Left ventricle myocardium inferior (tissue), 1 donor: ENCODE results near the gene KCND3. TPM values are rescaled to one million over a fixed set of nuclear protein-coding genes. Genes with fewer than 3 reads are reported as not detected.

Experiments
- DNase-seq: peaks from one replicate; pipeline ENCODE4 v3.0.0-alpha.2; 2020
- H3K27ac ChIP-seq: fragments of 200-600 bp; replicated peaks from 2 replicates; pipeline ENCODE4 v1.8.0; 2021
- H3K27me3 ChIP-seq: fragments of 200-600 bp; 2 replicates; pipeline ENCODE4 v1.8.0; 2021; ENCODE audit warnings: low read depth
- H3K36me3 ChIP-seq: fragments of 200-600 bp; 2 replicates; pipeline ENCODE4 v1.8.0; 2021
- H3K4me1 ChIP-seq: fragments of 200-600 bp; 2 replicates; pipeline ENCODE4 v1.8.0; 2021
- H3K4me3 ChIP-seq: fragments of 200-600 bp; 2 replicates; pipeline ENCODE4 v1.8.0; 2021; ENCODE audit warnings: mild to moderate bottlenecking, moderate library complexity
- H3K9me3 ChIP-seq: fragments of 200-600 bp; replicated peaks from 2 replicates; pipeline ENCODE4 v1.8.0; 2021
- intact Hi-C: fragments of 100-400 bp; cut with micrococcal nuclease; formaldehyde crosslinking; loops from one replicate; pipeline ENCODE4 v1.11.0; 2022
- total RNA-seq: library from RNA; stranded (reverse); fragmentation: NEBNext Ultra II Directional; extraction: Animal tissue kit (Norgen Biotek cat#: 25700); gene quantifications from one replicate; pipeline ENCODE4 v1.2.1, GENCODE V29; 2021
- TF ChIP-seq, protein P1 (sequence below): fragments of 200-600 bp; IDR thresholded peaks from 2 replicates; pipeline ENCODE4 v1.8.0; 2021; ENCODE audit warnings: antibody characterized with exemption, mild to moderate bottlenecking, borderline replicate concordance
- donor health status: DM: no; HTN: yes; CAD: no; lungs with severe emphysema.

Gene KCND3
- total RNA-seq, 1 donor from 2014 or later = 19.2 TPM

DNA sequence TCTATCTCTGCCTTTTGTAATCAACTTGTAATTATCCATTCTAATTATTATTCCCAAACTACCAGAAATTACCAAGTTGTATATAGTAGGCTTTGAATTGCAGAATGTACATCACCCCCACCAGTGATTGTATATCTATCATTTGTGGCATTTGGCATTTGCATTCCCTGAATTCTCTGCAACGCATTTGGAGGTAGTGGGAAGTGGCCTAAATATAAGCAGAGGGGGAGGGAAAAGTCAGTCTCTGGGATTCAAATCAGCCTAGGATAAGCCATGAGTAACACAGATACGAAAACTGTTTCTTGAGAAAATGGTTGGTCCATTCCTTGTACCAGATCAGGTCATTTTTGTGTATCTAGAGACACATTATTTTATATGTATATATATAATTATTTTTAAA, 213.1 kb downstream of the KCND3 start:
- H3K27me3 ChIP-seq = no peaks in the 10 kb centered on the region
- intact Hi-C loops = no loop called here
- peaks cover 8% of the 10 kb centered on the region for H3K4me1 ChIP-seq
- H3K27ac ChIP-seq = no peak overlapping the region
- H3K4me3 ChIP-seq = no peak overlapping the region
- TF ChIP-seq, protein P1, sequence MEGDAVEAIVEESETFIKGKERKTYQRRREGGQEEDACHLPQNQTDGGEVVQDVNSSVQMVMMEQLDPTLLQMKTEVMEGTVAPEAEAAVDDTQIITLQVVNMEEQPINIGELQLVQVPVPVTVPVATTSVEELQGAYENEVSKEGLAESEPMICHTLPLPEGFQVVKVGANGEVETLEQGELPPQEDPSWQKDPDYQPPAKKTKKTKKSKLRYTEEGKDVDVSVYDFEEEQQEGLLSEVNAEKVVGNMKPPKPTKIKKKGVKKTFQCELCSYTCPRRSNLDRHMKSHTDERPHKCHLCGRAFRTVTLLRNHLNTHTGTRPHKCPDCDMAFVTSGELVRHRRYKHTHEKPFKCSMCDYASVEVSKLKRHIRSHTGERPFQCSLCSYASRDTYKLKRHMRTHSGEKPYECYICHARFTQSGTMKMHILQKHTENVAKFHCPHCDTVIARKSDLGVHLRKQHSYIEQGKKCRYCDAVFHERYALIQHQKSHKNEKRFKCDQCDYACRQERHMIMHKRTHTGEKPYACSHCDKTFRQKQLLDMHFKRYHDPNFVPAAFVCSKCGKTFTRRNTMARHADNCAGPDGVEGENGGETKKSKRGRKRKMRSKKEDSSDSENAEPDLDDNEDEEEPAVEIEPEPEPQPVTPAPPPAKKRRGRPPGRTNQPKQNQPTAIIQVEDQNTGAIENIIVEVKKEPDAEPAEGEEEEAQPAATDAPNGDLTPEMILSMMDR = no peak
- H3K36me3 ChIP-seq = peaks cover 20% of the 10 kb centered on the region
- no peak for DNase-seq
- H3K9me3 ChIP-seq = no peaks in the 10 kb centered on the region

DNA sequence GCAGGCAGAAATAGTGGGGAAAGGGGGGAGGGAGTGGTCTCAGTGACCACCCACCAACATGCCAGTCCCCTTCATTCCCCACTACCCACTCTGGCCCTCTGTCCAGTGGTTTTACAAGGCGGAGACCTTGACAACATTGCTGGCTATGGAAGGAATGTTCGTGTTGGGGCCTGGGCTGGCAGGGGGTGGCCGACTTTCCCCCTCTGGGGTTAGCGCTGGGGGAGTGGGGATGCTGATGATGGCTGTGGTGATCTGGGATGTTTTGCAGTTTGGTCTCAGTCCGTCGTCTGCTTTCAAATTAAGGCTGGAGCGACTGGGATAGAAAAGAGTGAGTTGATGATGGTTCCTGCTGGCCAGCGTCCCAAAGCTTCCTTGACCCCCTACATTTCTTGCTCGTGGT, 213.5 kb downstream of the KCND3 start:
- no peaks in the 10 kb centered on the region for H3K9me3 ChIP-seq
- no peak overlapping the region for H3K27ac ChIP-seq
- DNase-seq = no peak
- H3K4me3 ChIP-seq = no peak overlapping the region
- H3K36me3 ChIP-seq = peaks cover 20% of the 10 kb centered on the region
- TF ChIP-seq, protein P1 = no peak
- no peaks in the 10 kb centered on the region for H3K27me3 ChIP-seq
- peaks cover 8% of the 10 kb centered on the region for H3K4me1 ChIP-seq
- intact Hi-C loops = no loop called here

DNA sequence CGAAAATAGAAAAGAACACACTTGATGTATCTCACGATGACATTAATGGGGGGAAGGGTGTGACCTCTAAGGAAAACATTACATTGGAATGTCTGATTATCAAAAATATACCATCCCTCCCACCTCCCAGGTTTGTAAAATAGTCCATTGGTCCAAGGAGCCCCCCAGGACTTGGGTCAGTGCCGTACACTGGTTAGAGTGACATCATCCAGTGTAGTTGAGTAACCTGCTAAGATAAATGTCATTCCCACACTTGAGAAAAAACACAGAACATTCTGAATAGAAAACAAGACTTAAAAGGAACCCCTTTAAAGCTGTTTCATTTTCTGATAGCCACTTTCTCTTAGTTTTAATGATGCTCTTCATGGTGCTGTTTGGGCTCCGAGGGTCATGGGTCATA, 218.6 kb downstream of the KCND3 start:
- TF ChIP-seq, protein P1 = no peak
- intact Hi-C loops = no loop called here
- Histone ChIP-seq H3K9me3 (no peaks in the 10 kb centered on the region), H3K27ac (no peak overlapping the region), H3K27me3 (no peaks in the 10 kb centered on the region), H3K4me1 (peaks cover 5% of the 10 kb centered on the region), H3K4me3 (no peak overlapping the region), H3K36me3 (peaks cover 39% of the 10 kb centered on the region)
- no peak for DNase-seq

DNA sequence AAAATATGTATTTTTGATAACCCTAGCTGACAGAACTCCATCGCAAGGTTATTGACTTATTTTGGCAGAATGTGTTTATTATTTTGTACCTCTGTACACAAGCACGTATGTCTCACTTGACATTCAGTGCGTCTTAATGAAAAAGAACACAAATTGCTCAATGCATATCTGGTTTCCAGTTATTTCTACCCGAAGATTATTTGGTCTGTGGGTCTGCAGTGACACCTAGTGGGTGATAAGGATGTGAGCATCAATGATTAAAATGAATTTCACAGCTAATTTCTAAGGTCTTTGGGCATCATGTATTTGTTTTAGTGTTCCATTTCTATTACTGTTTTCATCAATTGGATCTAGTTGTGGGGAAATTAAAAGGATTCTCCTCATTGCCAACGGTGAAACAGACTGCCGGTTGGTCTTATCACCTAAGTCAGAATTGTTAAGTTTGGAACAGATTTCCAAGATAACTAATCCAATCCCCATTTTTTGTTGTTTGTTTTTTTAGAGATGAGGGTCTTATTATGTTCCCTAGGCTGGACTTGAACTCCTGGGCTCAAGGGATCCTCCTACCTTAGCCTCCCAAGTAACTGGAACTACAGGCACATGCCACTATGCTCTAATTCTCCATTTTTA, 219.8 kb downstream of the KCND3 start:
- peak overlapping the region; percentile 7 for H3K27ac ChIP-seq
- peaks cover 49% of the 10 kb centered on the region for H3K36me3 ChIP-seq
- H3K27me3 ChIP-seq = no peaks in the 10 kb centered on the region
- no peak overlapping the region for H3K4me3 ChIP-seq
- peaks cover 5% of the 10 kb centered on the region for H3K4me1 ChIP-seq
- H3K9me3 ChIP-seq = no peaks in the 10 kb centered on the region
- no peak for DNase-seq
- intact Hi-C loops = loop anchor here (10.0 kb wide), 1 partner anchor 285 kb away; no protein-coding TSS in a partner anchor
- TF ChIP-seq, protein P1 = peak; percentile 90

DNA sequence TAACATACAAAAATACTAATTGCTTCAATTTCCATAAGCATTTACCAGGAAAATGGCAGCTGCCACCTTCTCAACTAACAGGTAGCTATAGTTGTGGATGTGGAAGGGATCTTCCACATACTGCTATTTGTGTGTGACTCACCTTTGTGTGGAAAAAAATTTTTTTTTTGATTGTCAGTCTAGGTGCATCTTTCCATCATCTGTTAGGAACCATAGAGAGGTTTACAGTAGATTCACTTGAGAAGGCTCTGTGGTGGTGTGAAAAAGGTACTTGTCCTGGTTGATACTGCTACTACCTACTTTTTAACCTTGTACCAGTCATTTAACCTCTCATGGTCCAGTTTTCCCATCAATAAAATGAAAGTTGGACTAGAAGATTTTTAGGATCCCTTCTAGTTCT, 220.8 kb downstream of the KCND3 start:
- TF ChIP-seq, protein P1 = no peak
- intact Hi-C loops = loop anchor here (10.0 kb wide), 1 partner anchor 284 kb away; no protein-coding TSS in a partner anchor
- H3K36me3 ChIP-seq = peaks cover 53% of the 10 kb centered on the region

More for the DNA sequence above, 220.8 kb downstream of the KCND3 start:
- H3K9me3 ChIP-seq = no peaks in the 10 kb centered on the region
- DNase-seq = no peak
- H3K4me1 ChIP-seq = peaks cover 5% of the 10 kb centered on the region
- H3K4me3 ChIP-seq = no peak overlapping the region
- no peak overlapping the region for H3K27ac ChIP-seq
- H3K27me3 ChIP-seq = no peaks in the 10 kb centered on the region
